Peyer's patch (tissue), 4 donors: ENCODE data around the gene F2RL3.

Experiments
- CTCF ChIP-seq, 6 experiments: fragments of 450-650 bp in 4 of 6; fragments of 200-600 bp in 2 of 6; sonication (generic) in 1 of 6; IDR thresholded peaks; one replicate each; pipeline ENCODE4 v1.5.1; 2017 to 2019; ENCODE audit warnings: antibody characterized with exemption in 6 of 6, mild to moderate bottlenecking in 3 of 6, moderate library complexity in 1 of 6
- POLR2A ChIP-seq, 2 donors: fragments of 450-650 bp; IDR thresholded peaks; one replicate each; pipeline ENCODE4 v1.5.1; 2017; ENCODE audit warnings: antibody characterized with exemption in 2 of 2, mild to moderate bottlenecking in 2 of 2, moderate library complexity in 2 of 2

DNA sequence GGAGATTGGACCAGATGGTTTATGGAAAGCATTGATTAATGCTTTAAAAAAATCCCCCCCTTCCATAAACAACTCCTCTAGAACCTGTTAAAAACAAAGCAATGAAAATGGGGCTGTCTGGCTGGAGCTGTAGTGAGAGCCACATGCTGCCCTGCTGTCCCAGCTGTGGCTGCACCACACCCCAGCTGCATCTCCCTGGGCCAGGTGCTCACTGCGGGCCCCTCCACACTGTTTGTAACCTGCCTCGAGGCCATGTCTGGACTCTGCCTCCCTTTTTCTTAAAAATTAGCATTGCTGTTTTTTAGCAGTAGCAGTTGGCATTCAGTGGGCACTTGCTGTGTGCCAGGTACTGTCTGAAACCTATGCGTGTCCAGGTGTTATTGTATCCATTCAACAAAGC is 15.2 kb upstream of the F2RL3 start:
- no peak for TF ChIP-seq CTCF (IDR thresholded peaks at IDR 0.05)
- no peak for TF ChIP-seq POLR2A (IDR thresholded peaks at IDR 0.05)
